ENCODE data around the gene KRT34. TPM values are rescaled to one million over a fixed set of nuclear protein-coding genes. Genes with fewer than 3 reads are reported as not detected.
A peak's percentile ranks its signal among the peaks of the same experiment; 100 is the strongest.
"Not testable (repeated sequence)": the region's sequence is repeated elsewhere in the genome, so short reads cannot be mapped to it uniquely, and the experiment has no call there.

The KRT34 gene
- 0.05 and 26.4 TPM in 2 replicates for total RNA-seq

- DNase-seq (ENCODE audit: low read depth), result not testable (repeated sequence)
Measured at GRCh38 chr17:41381943-41382342, at the start of gene KRT34. Gene KRT34, minus strand, starts transcription at chr17:41382306. Its CDS starts 60 bp downstream, at chr17:41382246.

GRCh38 chr17:41430376-41430775, 48.3 kb upstream of the KRT34 start:
- DNase-seq (ENCODE audit: low read depth), result not testable (repeated sequence)

- no peak for DNase-seq (ENCODE audit: low read depth)
Measured at GRCh38 chr17:41429667-41430066, 47.6 kb upstream of the KRT34 start.

- DNase-seq (ENCODE audit: low read depth), result peak; percentile 36
Measured at GRCh38 chr17:41428591-41429291, 46.6 kb upstream of the KRT34 start.

GRCh38 chr17:41424111-41424635, 42.1 kb upstream of the KRT34 start, which contains the start of gene KRT37:
Gene KRT37, minus strand, starts transcription at chr17:41424585. Its CDS starts 62 bp downstream, at chr17:41424523.
- no peak for DNase-seq (ENCODE audit: low read depth)

DNA sequence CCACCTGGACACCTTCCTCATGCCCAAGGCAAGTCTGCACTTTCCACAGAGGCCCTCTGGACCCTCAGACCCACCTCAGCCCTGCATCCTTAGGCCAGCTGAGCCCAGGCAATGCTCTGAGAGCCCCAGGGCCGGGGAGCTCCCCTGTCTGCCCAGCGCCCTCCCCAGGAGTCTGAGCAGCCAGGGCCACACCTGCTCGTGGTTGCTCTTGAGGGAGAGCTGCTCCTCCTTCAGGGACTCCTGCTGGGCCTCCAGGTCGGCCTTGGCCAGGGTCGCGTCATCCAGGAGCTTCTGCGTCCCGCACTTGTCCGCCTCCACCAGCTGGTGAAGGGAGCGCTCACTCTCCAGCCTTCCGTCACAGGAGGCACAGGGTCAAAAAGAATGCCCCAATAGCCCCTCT, 40.5 kb upstream of the KRT34 start:
- DNase-seq (ENCODE audit: low read depth), result not testable (repeated sequence)

GRCh38 chr17:41421617-41422016, 39.5 kb upstream of the KRT34 start:
- no peak for DNase-seq (ENCODE audit: low read depth)

- DNase-seq (ENCODE audit: low read depth), result peak; percentile 91
Measured at GRCh38 chr17:41421116-41421515, 39.0 kb upstream of the KRT34 start.

- no peak for DNase-seq (ENCODE audit: low read depth)
Measured at GRCh38 chr17:41420134-41420533, 38.0 kb upstream of the KRT34 start.

DNA sequence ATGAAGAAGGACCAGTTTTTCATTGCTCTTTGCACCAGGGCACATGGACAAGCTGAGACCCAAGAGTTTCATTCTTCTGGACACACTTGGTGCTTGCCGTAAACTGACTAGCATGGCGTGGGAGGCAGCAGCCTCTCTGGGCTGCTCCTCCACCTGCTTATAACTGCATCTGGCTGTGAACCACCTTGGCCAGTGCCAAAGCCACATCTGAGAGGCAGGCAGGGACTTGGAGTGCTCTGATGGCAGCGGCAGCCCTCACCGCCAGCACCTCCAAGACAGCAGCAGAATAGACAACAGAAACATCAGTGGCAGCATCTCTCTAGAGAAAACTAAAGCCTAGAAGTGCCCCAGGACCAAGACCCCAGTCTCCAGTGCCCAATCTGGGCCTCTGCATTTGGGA, 37.6 kb upstream of the KRT34 start:
- DNase-seq (ENCODE audit: low read depth), result no peak

DNA sequence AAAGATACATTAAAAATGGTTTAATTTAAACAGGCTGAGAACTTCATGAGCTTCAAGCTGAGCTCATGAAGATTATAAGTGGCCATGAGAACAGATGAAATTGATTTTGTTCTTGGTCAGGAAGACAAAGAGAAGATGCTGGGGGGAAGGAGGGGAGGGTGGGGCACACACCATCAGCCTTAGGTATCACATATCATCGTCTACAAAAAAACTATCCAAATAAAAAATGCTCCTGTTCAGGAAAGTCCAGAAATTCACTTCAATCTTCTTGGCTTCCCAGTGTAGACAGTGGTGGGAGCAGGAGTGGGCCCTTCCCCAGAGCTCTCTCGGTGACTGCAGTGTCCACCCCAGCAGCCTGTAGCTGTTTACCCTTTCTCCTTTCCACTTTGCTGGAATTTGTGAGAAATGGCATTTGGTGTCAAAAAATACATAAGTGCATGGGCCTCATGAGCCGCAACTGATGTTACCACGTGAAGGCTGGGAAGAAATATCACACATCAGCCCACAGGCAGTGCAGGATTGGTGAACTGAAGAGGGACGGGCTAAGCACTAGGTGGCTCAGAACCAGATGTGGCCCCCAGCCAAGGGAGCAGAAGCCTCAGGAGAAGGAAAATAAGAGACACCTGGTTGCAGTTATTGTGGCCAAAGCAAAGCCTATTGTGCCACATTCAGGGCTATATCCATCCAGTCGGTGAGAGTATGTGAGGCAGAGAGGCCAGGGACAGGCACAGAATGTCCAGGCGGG, 36.2 kb upstream of the KRT34 start:
- DNase-seq (ENCODE audit: low read depth), result no peak

GRCh38 chr17:41417576-41418015, 35.5 kb upstream of the KRT34 start:
- DNase-seq (ENCODE audit: low read depth), result no peak

DNA sequence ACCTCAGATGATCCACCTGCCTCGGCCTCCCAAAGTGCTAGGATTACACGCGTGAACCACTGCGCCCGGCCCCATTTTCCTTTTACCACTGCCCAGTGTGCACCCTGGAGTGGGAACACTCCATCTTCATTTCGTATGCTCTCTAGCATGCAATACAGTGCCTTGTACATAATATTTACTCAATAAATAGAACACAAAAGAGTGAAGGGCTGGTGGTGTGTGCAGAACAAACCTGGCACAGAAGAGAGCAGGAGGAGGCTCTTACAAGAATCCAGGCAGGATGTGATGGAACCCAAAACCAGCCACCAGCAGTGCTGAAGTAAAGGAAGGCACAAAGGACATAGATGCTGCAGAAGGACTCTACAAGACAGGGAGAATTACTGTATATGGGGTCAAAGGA, 35.0 kb upstream of the KRT34 start:
- DNase-seq (ENCODE audit: low read depth), result no peak

DNA sequence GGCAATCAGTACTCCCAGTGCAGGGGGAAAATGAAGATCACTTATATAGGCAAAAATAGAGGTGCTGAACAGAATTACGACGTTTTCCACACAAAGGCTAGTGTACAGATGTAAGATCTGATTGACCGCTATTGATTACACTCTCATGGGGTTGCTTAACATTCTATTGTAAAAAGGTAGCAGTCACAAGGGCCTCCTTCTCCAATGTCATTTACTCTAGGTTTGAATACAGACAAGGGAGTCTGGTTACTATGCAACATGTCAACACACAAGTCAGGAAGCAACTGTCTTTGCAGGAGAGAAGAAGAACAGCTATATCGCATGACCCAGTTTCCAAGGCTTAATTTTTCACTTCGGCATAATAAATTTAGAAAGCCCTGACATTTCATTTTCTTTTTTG, 34.4 kb upstream of the KRT34 start:
- DNase-seq (ENCODE audit: low read depth), result peak; percentile 69

GRCh38 chr17:41415833-41416335, 33.8 kb upstream of the KRT34 start:
- peak; percentile 92 for DNase-seq (ENCODE audit: low read depth)

- no peak for DNase-seq (ENCODE audit: low read depth)
Measured at GRCh38 chr17:41415411-41415810, 33.3 kb upstream of the KRT34 start.

- DNase-seq (ENCODE audit: low read depth), result peak; percentile 69
Measured at GRCh38 chr17:41413982-41414381, 31.9 kb upstream of the KRT34 start.

- DNase-seq (ENCODE audit: low read depth), result peak; percentile 65
Measured at GRCh38 chr17:41413353-41413957, 31.3 kb upstream of the KRT34 start.

DNA sequence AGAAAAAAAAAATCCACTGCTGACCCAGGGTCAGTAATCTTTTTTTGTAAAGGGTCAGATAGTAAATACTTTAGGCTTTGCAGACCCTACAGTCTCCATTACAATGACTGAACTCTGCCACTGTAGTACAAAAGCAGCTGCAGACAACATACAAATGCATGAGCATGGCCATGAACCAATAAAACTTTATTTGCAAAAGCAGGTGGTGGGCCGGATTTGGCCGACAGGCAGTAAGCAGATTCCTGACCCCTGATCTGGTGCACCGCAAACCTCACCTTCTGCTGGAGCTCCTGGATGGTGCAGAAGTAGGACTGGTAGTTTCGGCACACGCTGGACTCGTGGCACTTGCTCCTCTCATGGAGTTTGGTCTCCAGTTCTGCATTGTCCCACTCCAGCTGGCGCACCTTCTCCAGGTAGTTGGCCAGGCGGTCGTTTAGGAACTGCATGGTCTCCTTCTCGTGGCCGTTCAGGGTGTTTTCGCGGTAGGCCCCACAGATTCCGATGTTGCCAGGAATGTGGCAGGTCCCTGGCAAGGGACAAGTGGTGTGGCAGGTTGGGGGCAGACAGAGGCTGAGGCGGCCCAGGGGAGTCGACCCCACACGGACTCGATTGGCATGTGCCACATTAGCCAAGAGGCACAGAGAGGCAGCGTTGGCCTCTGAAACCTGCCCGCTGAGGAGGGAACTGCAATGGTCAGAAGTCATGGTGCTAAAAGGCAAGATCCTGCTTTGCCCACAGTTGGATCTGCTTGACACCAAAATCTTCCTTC, 29.1 kb upstream of the KRT34 start:
- no peak for DNase-seq (ENCODE audit: low read depth)

DNA sequence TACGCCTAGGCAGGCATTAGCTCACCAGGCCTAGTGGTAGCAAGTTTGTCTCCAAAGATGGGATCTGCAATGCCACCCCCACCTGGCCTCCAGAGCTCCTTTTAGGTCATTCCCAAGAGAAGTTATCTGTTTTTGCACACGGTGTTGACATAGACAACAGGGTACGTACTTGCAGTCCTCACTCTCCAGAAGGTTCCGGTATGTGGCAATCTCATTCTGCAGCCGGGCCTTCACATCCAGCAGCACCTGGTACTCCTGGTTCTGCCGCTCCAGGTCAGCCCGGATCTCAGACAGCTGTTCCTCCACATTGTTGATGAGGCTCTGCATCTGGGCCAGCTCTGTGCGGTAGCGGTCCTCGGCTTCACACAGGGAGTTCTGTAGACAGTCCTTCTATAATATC, 25.1 kb upstream of the KRT34 start:
- DNase-seq (ENCODE audit: low read depth), result no peak

- peak; percentile 58 for DNase-seq (ENCODE audit: low read depth)
Measured at GRCh38 chr17:41406205-41406604, 24.1 kb upstream of the KRT34 start.

Measured in renal cortical epithelial cell (primary cell).